ENCODE measurements around the gene GPR39. TPM values are rescaled to one million over a fixed set of nuclear protein-coding genes. Genes with fewer than 3 reads are reported as not detected.

The GPR39 gene
- total and polyA plus RNA-seq, 2 donors (not counting 3 experiments of a cell fraction or from before 2014, with no cell fraction given): 0.03 to 0.20 TPM

- TF ChIP-seq POLR2A (IDR thresholded peaks at IDR 0.05; ENCODE audit: low read depth, low read length) (no peak), POLR2AphosphoS5 (IDR thresholded peaks at IDR 0.05; ENCODE audit: insufficient read depth, low read depth, low read length) (no peak), JUN (IDR thresholded peaks at IDR 0.05; ENCODE audit: borderline replicate concordance, insufficient read depth, insufficient read length, low read depth) (no peak), EZH2 (IDR thresholded peaks at IDR 0.05; ENCODE audit: borderline replicate concordance, low read depth, low read length, severe bottlenecking) (no peak), GATA2 (IDR thresholded peaks at IDR 0.05; ENCODE audit: insufficient read depth, insufficient read length, low read depth, low read length) (no peak), MAX (IDR thresholded peaks at IDR 0.05; ENCODE audit: insufficient read depth, insufficient read length) (no peak), FOS (IDR thresholded peaks at IDR 0.05; ENCODE audit: borderline replicate concordance, insufficient read depth, low read length) (no peak), MYC (IDR thresholded peaks at IDR 0.05; ENCODE audit: low read depth, low read length) (no peak)
- TF ChIP-seq, protein P1, sequence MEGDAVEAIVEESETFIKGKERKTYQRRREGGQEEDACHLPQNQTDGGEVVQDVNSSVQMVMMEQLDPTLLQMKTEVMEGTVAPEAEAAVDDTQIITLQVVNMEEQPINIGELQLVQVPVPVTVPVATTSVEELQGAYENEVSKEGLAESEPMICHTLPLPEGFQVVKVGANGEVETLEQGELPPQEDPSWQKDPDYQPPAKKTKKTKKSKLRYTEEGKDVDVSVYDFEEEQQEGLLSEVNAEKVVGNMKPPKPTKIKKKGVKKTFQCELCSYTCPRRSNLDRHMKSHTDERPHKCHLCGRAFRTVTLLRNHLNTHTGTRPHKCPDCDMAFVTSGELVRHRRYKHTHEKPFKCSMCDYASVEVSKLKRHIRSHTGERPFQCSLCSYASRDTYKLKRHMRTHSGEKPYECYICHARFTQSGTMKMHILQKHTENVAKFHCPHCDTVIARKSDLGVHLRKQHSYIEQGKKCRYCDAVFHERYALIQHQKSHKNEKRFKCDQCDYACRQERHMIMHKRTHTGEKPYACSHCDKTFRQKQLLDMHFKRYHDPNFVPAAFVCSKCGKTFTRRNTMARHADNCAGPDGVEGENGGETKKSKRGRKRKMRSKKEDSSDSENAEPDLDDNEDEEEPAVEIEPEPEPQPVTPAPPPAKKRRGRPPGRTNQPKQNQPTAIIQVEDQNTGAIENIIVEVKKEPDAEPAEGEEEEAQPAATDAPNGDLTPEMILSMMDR (IDR thresholded peaks at IDR 0.05; ENCODE audit: extremely low read depth in 1 of 2, insufficient read depth in 1 of 2, low read depth in 1 of 2, low read length in 2 of 2): no peak
- Histone ChIP-seq H3K9ac (replicated peaks; ENCODE audit: extremely low read depth, insufficient read depth, low read length) (no peak overlapping the region), H3K4me3 (replicated peaks in 1 of 3; ENCODE audit: insufficient read depth in 1 of 3, low read depth in 1 of 3, low read length in 3 of 3) (no peak overlapping the region), H3K4me2 (ENCODE audit: insufficient read depth, low read length) (no peak overlapping the region), H3K9me1 (replicated peaks; ENCODE audit: control insufficient read depth, extremely low read depth, insufficient read depth, low read length) (no peaks in the 10 kb centered on the region), H3K9me3 (replicated peaks; ENCODE audit: control insufficient read depth, insufficient read depth, low read length) (no peaks in the 10 kb centered on the region), H3K36me3 (ENCODE audit: control insufficient read depth in 2 of 2, extremely low read depth in 1 of 2, insufficient read depth in 2 of 2, low read length in 2 of 2) (no peaks in the 10 kb centered on the region), H4K20me1 (replicated peaks; ENCODE audit: control insufficient read depth, extremely low read depth, insufficient read depth, low read length) (no peaks in the 10 kb centered on the region), H3K4me1 (ENCODE audit: control insufficient read depth, extremely low read depth, insufficient read depth, low read length) (no peaks in the 10 kb centered on the region), H2AFZ (ENCODE audit: low read depth, low read length) (no peak overlapping the region), H3K27me3 (ENCODE audit: control insufficient read depth in 2 of 2, insufficient read depth in 2 of 2, low read length in 2 of 2) (no peaks in the 10 kb centered on the region), H3K27ac (ENCODE audit: insufficient read depth, low read depth, low read length) (no peak overlapping the region), H3K79me2 (ENCODE audit: control insufficient read depth, insufficient read depth, low read length) (no peaks in the 10 kb centered on the region)
- no peak for DNase-seq (ENCODE audit: low read depth, low spot score)
- ChIA-PET CTCF (no interaction called here), POLR2A (no interaction called here)
- dilution Hi-C loops (cut with MboI; ENCODE audit: extremely low pct_ligation_motif_present, low sequenced_read_pairs): no loop called here
- BruUV-seq (replicated peaks): no TSS peak
- no peak for FAIRE-seq
- intact Hi-C loops (cut with micrococcal nuclease): no loop called here
These were observed 35.2 kb upstream of the GPR39 start for GRCh38 chr2:132381376-132381775.
